ENCODE results near the gene TMPRSS4. TPM values are rescaled to one million over a fixed set of nuclear protein-coding genes. Genes with fewer than 3 reads are reported as not detected.

TMPRSS4 gene
- total RNA-seq, 1 donor from 2014 or later, result not detected

GRCh38 chr11:118086913-118087768 is 10.3 kb downstream of the TMPRSS4 start, which contains the start of gene SMIM35:
Gene SMIM35, minus strand, starts transcription at chr11:118086963. Its CDS starts 206 bp downstream, at chr11:118086757.
- Mint-ChIP-seq H3K9me3 (ENCODE audit: unreplicated experiment) (peaks cover 12% of the 10 kb centered on the region), H3K27ac (ENCODE audit: unreplicated experiment) (no peak within 1 kb of the TSS), H3K36me3 (ENCODE audit: unreplicated experiment) (peaks cover 5% of the 10 kb centered on the region), H3K4me3 (ENCODE audit: unreplicated experiment) (no peak within 1 kb of the TSS), H3K27me3 (ENCODE audit: unreplicated experiment) (peaks cover 15% of the 10 kb centered on the region), H3K4me1 (ENCODE audit: low read depth, unreplicated experiment) (peaks cover 11% of the 10 kb centered on the region)
- TF ChIP-seq CTCF (IDR thresholded peaks at IDR 0.05; ENCODE audit: partially characterized antibody, unreplicated experiment), result no peak
- no peak for DNase-seq

GRCh38 chr11:118087931-118088330 is 11.1 kb downstream of the TMPRSS4 start:
- H3K9me3 Mint-ChIP-seq (ENCODE audit: unreplicated experiment), result peaks cover 12% of the 10 kb centered on the region
- no peak for TF ChIP-seq CTCF (IDR thresholded peaks at IDR 0.05; ENCODE audit: partially characterized antibody, unreplicated experiment)
- peaks cover 5% of the 10 kb centered on the region for H3K36me3 Mint-ChIP-seq (ENCODE audit: unreplicated experiment)
- H3K27ac Mint-ChIP-seq (ENCODE audit: unreplicated experiment), result no peak overlapping the region
- peaks cover 15% of the 10 kb centered on the region for H3K27me3 Mint-ChIP-seq (ENCODE audit: unreplicated experiment)
- DNase-seq, result no peak
- no peak overlapping the region for H3K4me3 Mint-ChIP-seq (ENCODE audit: unreplicated experiment)
- peaks cover 7% of the 10 kb centered on the region for H3K4me1 Mint-ChIP-seq (ENCODE audit: low read depth, unreplicated experiment)

- peaks cover 12% of the 10 kb centered on the region for H3K9me3 Mint-ChIP-seq (ENCODE audit: unreplicated experiment)
- no peak overlapping the region for H3K4me3 Mint-ChIP-seq (ENCODE audit: unreplicated experiment)
- DNase-seq, result no peak
- no peak for TF ChIP-seq CTCF (IDR thresholded peaks at IDR 0.05; ENCODE audit: partially characterized antibody, unreplicated experiment)
- peaks cover 2% of the 10 kb centered on the region for H3K4me1 Mint-ChIP-seq (ENCODE audit: low read depth, unreplicated experiment)
- no peak overlapping the region for H3K27ac Mint-ChIP-seq (ENCODE audit: unreplicated experiment)
- H3K36me3 Mint-ChIP-seq (ENCODE audit: unreplicated experiment), result peaks cover 5% of the 10 kb centered on the region
- peaks cover 17% of the 10 kb centered on the region for H3K27me3 Mint-ChIP-seq (ENCODE audit: unreplicated experiment)
Measured at GRCh38 chr11:118088531-118088930, 11.7 kb downstream of the TMPRSS4 start.

- Mint-ChIP-seq H3K27ac (ENCODE audit: unreplicated experiment) (no peak overlapping the region), H3K36me3 (ENCODE audit: unreplicated experiment) (peaks cover 5% of the 10 kb centered on the region), H3K4me3 (ENCODE audit: unreplicated experiment) (no peak overlapping the region), H3K9me3 (ENCODE audit: unreplicated experiment) (peaks cover 10% of the 10 kb centered on the region), H3K4me1 (ENCODE audit: low read depth, unreplicated experiment) (peaks cover 5% of the 10 kb centered on the region), H3K27me3 (ENCODE audit: unreplicated experiment) (peaks cover 15% of the 10 kb centered on the region)
- DNase-seq, result no peak
- TF ChIP-seq CTCF (IDR thresholded peaks at IDR 0.05; ENCODE audit: partially characterized antibody, unreplicated experiment), result no peak
Measured at GRCh38 chr11:118090545-118091162, 13.8 kb downstream of the TMPRSS4 start.

- Mint-ChIP-seq H3K27me3 (ENCODE audit: unreplicated experiment) (peaks cover 10% of the 10 kb centered on the region), H3K4me3 (ENCODE audit: unreplicated experiment) (no peak overlapping the region), H3K36me3 (ENCODE audit: unreplicated experiment) (peaks cover 5% of the 10 kb centered on the region), H3K9me3 (ENCODE audit: unreplicated experiment) (peaks cover 7% of the 10 kb centered on the region), H3K27ac (ENCODE audit: unreplicated experiment) (no peak overlapping the region), H3K4me1 (ENCODE audit: low read depth, unreplicated experiment) (peaks cover 9% of the 10 kb centered on the region)
- TF ChIP-seq CTCF (IDR thresholded peaks at IDR 0.05; ENCODE audit: partially characterized antibody, unreplicated experiment), result no peak
- DNase-seq, result no peak
Measured at GRCh38 chr11:118091690-118092089, 14.8 kb downstream of the TMPRSS4 start.
